Suppressor macrophage (primary cell): ENCODE data around the gene BRMS1.
"Not testable (repeated sequence)": the region's sequence is repeated elsewhere in the genome, so short reads cannot be mapped to it uniquely, and the experiment has no call there.

Source experiments
- DNase-seq, 4 experiments: peaks; one replicate each; pipeline ENCODE4 v3.0.0-alpha.2; 2020 to 2022
- total RNA-seq, 17 experiments: gene quantifications; one replicate each; lab custom pipeline; 2026; ENCODE audit warnings: mixed read lengths in 6 of 17, inconsistent platforms in 3 of 17; lab: John Stamatoyannopoulos, UW

The BRMS1 gene
- total RNA-seq: 24.1 to 75.2 (median 42.9) reads per million in 17 experiments

- peak; percentile 97 to 98 (median 98) for DNase-seq
Measured at GRCh38 chr11:66344550-66345315, at the start of gene BRMS1. Gene BRMS1 (minus strand): TSS chr11:66345104. CDS start chr11:66342234, 2,870 bp downstream.

- DNase-seq: no peak
Measured at GRCh38 chr11:66393954-66394353, 49.0 kb upstream of the BRMS1 start.

- DNase-seq: no peak
Measured at GRCh38 chr11:66391322-66391721, 46.4 kb upstream of the BRMS1 start.

- DNase-seq: peak; percentile 79 to 88 (median 84)
Measured at GRCh38 chr11:66388780-66389386, 44.0 kb upstream of the BRMS1 start.

- peak; percentile 87 to 96 (median 92) for DNase-seq
Measured at GRCh38 chr11:66386171-66387069, 41.5 kb upstream of the BRMS1 start.

GRCh38 chr11:66384316-66384715, 39.4 kb upstream of the BRMS1 start:
- DNase-seq: not testable (repeated sequence)

GRCh38 chr11:66380264-66380663, 35.4 kb upstream of the BRMS1 start:
- peak in 1 of 4 experiments; percentile 22 for DNase-seq

GRCh38 chr11:66373690-66374287, 28.9 kb upstream of the BRMS1 start:
- not testable (repeated sequence) for DNase-seq

GRCh38 chr11:66373265-66373664, 28.4 kb upstream of the BRMS1 start:
- no peak for DNase-seq

GRCh38 chr11:66371627-66372415, 26.9 kb upstream of the BRMS1 start, which contains the start of gene SLC29A2:
Gene SLC29A2 (minus strand): TSS chr11:66371760. CDS start chr11:66371591, 169 bp downstream.
- DNase-seq: peak in 3 of 4 experiments; percentile 18 to 57 (median 22)

- no peak for DNase-seq
Measured at GRCh38 chr11:66369073-66369894, 24.4 kb upstream of the BRMS1 start.

GRCh38 chr11:66368484-66368883, 23.6 kb upstream of the BRMS1 start:
- no peak for DNase-seq

GRCh38 chr11:66367561-66368312, 22.8 kb upstream of the BRMS1 start:
- DNase-seq: no peak

GRCh38 chr11:66366844-66367477, 22.1 kb upstream of the BRMS1 start:
- DNase-seq: no peak

GRCh38 chr11:66365711-66366619, 21.1 kb upstream of the BRMS1 start:
- DNase-seq: no peak

GRCh38 chr11:66365166-66365565, 20.3 kb upstream of the BRMS1 start:
- DNase-seq: no peak

GRCh38 chr11:66363805-66364535, 19.1 kb upstream of the BRMS1 start:
- peak; percentile 60 to 82 (median 66) for DNase-seq
